Urothelium cell line (cell line): ENCODE data around the gene RERE.
"Not testable (repeated sequence)": the region's sequence is repeated elsewhere in the genome, so short reads cannot be mapped to it uniquely, and the experiment has no call there.

ENCODE experiments used
- DNase-seq: peaks from one replicate; pipeline ENCODE4 v3.0.0; 2011; ENCODE audit warnings: low spot score, mixed read lengths
- FAIRE-seq: peaks from 2 replicates; lab custom pipeline; 2011; peaks lifted over from hg19 to GRCh38; lab: Jason Lieb, UNC

Gene RERE

DNA sequence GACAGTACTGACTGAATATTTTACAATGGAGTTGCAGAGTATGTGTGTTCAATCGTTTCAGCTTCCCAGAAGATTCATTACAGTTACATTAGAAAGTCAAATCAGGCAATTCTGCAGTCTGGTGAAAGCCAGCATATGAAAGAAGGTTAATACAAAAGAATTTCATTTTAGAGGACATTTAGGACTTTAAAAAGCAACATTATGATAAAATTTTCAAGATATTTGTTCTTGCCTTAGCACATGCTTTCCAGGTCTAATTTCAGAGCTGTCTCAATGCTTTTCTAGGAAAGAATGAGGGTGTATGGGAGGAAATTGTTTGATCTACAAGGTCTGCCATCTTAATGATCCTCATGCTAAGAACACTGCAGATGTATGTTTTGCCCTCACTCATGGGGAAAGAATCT lies 63.2 kb downstream of the RERE start:
- FAIRE-seq (no peak), DNase-seq (no peak)

DNA sequence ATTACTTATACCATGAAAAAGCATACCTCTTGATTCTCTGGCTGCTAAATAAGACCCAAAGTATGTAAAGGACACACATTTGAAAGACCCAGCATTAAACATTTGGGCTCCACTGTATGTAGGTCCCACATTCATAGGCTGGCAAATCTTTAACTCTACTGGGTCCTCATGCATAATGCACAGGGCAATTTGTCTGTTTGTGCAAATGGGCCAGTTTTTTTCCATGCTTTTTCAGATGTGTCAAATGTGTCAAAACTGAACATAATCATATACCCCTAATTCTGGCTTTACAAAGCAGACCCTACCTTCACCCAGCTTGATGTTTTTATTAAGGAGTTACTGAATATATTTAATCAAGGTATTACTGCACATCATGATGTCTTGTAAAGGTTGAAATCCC lies 63.7 kb downstream of the RERE start:
- DNase-seq (no peak), FAIRE-seq (no peak)

DNA sequence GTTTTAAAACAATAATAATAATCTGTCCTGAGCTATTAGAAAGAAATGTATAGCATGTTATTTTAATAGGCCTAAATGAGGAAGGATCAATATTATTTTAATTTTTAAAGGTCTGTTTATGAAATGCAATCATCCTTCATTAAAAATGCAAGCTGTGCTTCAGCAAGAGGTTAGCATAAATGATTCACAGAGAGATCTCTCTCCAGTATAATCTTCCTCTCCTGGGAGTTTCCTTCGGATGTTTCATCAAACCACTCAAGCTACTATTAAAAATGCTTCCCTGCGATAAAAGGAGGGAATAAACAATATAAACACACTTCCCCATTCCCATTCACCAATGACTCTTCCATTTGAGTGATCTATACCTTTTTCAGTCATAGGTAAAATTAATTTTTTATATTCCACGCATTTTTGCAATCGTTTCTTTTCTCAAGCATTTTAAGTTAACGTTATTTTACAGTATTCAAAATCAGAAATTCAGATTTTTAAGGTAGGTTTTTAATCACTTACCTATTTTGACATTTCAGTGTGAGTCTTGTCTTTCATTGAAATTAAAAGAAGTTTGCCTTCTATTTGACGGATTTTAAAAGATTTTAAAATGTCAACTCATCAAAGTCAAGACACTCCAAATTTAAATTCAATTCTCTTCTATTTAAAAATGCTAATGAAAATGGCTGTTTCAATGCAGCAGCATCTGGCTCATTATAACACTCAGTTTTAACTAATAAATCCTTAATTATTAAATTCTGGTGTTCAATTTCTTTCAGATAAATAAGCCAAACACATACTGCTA lies 64.3 kb downstream of the RERE start:
- FAIRE-seq (no peak), DNase-seq (no peak)

DNA sequence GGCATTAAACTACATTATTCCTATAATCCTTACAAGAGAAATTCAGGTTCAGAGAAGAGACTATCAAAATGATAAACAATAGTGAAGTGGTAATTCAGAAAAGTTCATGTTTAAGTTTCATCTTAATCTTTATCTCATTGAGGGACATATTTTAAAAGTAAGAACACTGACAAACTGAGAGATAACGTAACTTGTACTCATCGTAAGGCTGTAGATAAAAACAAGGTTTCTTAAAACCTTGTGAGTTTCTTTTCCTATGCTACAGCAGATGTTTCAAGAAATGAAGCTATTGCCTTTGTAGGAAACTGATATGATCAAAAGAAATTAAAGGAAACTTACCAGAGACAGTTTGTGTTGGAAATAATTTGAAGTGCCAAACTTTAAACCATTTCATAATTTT lies 65.0 kb downstream of the RERE start:
- FAIRE-seq (no peak), DNase-seq (no peak)

DNA sequence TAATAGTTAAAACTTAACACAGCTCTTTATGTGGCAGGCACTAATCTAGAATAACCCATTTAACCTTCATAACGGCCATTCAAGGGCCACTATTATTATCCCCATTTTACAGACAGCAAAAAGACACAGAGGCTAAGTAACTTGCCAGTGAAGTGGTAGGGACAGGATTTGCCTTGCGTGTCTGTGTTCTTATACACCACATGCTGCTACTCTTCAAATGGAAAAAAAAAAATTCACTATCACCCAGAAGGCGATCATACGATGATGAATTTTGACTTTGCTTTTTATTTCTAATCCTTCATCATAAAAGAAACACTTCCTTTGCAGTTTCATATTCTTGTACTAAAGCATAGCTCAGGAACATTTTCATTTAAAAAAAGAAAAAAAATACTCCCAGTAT lies 65.5 kb downstream of the RERE start:
- no peak for DNase-seq
- FAIRE-seq = no peak

DNA sequence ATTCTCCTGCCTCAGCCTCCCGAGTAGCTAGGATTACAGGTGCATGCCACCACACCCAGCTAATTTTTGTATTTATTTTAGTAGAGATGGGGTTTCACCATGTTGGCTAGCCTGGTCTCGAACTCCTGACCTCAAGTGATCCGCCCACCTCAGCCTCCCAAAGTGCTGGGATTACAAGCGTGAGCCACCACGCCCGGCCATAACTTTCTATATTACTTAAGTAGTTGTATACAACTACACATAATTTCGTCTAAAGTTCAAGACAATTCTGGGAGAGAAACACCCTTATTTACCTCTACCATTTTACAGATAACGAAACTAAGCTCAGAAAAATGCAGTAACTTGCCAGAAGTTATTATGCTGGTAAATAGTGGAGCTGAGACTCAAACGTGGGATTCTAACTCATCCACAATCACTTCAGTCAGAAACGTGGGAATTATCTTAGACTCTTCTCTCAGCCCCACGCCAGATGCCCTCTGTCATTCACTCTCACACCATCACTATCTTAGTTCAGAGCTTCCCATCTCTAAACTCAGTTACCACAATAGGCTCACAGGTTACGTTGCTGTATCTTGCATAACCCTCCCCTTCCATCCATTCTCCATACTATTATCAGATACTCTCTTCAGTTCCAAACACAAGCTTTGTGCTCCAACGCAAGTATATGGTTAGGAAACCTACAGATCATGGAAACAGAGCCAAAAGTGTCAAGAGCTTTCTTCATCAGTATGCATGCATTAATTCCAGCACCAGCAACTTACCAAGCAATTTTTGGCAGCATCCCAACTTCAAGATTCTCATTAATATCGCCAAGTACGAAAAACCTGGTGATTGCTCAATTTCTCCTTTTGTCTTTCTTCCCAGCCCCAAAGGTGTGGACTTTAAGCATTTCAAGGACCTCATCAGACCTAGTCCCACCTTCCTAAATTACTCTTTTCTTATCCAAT lies 69.3 kb downstream of the RERE start:
- FAIRE-seq (no peak), DNase-seq (no peak)

DNA sequence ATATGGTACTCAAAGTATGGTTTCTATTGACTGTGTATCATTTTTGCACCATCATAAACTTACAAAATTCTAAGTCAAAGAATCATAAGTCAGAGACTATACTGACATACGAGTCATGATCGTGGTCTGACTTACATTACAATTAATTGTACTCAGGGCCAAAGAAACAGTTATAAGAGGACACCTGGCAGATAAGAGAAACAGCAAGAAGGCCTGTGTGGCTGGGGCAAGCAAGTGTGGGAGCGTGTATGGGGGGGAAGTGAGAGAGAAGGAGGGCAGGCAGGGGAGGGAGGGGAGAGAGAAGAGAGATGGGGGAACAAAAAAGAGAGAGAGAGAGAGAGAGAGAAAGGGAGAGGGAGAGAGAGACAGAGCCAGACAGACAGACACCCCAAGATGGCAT lies 70.9 kb downstream of the RERE start:
- DNase-seq = no peak
- no peak for FAIRE-seq

DNA sequence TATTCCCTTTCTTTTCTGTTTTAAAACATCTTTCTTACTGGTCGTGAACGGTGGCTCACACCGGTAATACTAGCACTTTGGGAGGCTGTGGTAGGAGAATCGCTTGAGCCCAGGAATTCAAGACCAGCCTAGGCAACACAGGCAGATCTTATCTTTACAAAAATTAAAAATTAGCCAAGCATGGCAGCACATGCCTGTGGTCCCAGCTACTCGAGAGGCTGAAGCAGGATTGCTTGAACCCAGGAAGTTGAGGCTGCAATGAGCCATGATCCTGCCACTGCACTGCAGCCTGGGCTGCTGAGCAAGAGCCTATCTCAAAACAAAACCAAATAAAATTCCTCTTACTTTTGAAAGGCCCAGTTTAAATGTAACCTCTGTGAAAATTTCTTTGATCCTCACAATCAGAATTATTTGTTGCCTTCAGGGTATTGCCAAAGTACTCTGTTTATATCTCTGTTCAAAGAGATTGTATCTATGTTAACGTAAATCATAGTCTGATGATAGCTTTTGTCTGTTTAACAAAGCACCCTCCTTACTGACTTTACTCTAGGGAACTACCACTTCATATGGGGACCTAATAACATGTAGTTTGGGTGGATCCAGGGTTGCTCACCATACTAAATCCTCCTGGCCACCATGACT lies 71.6 kb downstream of the RERE start:
- no peak for FAIRE-seq
- no peak for DNase-seq

DNA sequence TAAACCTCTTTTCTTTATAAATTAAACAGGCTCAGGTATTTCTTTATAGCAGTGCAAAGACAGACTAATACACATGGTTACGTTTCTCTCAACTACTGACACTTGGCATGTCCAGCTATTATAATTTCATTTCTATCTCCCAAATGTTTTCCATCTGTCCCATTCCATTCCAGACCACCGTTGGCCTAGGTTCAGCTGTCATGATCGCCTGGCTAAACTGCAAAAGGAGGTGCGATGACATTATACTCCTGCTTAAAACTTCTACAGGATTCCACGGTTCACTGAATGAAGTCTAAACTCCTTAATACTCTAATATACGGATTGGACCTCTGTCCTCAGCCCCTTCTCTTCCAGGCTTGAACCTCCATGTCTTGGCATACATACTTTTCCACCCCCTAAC lies 72.1 kb downstream of the RERE start:
- no peak for DNase-seq
- no peak for FAIRE-seq

DNA sequence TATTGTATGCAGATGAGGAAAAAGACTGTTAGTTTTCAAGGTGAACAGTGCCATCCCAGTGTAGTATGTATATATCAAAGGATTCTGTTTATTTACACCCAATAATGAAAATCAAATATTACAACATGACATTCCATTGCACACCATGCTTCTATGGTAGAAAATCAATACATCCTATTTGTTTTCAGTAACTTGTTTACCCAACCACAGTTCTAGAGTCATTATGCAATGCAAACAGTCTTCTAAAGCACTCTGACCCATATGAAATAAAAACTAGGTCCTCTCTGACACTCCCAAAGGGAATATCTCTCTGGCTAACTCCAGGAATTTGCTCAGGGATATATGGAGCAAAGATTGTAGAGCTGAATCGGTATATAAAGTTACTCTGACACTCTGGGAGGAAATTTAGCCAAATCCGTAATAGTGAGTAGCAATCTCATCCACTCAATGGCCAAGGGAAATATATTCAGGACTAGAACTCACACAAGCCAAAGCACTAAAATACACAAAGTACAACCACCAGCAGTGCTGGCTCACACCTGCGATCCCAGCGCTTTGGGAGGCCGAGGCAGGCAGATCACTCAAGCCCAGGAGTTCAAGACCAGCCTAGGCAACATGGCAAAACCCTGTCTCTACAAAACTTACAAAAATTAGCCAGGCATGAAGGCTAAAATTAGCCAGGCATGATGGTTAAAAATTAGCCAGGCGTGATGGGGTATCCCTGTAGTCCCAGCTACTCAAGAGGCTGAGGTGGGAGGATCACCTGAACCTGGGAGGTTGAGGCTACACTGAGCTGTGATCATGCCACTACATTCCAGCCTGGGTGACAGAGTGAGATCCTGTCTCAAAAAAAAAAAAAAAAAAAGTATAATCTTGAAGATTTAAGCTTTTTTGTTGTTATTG lies 75.2 kb downstream of the RERE start:
- DNase-seq = no peak
- FAIRE-seq = no peak

DNA sequence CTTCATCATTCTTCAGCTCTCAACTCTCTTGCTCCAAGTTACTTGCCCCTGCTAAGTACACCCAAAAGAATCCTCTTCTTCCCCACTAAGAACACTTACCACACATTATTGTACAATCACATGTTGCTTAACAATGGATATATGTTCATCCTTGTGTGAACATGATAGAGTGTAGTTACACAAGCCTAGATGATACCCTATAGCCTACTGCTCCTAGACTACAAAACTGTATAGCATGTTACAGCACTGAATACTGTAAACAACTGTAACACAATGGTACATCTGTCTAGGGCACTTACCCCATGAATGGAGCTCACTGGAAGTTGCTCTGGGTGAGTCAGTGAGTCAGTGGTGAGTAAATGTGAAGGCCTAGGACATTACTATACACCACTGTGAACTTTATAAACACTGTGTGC lies 77.4 kb downstream of the RERE start:
- DNase-seq (no peak), FAIRE-seq (no peak)

DNA sequence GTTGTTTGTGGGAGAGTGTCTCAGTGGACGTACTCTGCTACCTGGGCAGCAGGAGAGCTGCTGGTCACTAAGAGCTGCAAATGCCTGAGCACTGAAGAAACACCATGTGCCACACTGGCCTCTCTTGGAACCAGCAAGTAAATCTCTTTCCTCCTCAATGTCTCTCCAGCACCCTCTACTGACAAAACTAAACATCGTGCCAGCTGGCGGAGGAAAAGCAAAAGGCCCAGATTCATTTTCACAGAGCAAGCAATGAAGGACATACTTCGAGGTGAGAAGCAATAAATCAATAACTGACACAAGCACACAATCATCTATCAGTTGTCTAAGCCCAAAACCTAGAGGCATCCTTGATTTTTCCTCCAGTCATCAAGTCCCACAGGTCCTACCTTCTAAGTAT lies 78.1 kb downstream of the RERE start:
- FAIRE-seq (no peak), DNase-seq (no peak)

DNA sequence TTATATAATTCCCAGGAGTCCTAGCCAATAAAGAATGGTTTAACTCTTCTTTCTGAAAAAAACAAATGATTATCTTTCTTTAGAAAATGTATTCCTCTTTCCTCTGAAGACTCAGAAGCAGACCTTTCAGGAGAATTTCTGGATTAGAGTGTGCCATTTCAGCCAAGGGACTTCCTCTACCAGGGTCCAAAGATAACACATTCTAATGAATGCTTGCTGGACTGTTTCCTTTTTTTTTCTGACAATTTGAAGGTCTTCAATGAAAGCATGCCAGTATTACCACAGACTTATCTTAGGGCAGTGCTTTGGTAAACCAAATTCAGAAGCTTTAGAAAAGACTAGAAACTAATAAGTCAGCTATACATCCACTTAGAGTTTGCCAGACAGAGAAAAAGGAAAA lies 80.5 kb downstream of the RERE start:
- no peak for DNase-seq
- FAIRE-seq = no peak

DNA sequence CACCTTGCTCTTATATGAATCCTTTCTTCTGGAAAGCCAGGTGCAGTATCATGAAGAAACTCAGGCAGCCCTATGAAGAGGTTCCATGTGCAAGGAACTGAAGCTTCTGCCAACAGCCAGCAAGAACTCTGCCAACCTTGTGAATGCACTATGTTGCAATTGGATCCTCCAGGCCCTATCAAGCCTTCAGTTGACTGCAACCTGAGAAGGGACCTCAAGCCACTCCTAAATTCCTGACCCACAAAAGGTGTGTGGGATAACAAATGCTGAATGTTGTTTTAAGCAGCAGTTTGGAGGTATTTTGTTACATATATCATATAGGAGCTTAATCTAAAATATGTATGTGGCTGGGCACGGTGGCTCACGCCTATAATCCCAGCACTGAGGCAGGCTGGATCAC lies 84.0 kb downstream of the RERE start:
- FAIRE-seq = no peak
- no peak for DNase-seq

DNA sequence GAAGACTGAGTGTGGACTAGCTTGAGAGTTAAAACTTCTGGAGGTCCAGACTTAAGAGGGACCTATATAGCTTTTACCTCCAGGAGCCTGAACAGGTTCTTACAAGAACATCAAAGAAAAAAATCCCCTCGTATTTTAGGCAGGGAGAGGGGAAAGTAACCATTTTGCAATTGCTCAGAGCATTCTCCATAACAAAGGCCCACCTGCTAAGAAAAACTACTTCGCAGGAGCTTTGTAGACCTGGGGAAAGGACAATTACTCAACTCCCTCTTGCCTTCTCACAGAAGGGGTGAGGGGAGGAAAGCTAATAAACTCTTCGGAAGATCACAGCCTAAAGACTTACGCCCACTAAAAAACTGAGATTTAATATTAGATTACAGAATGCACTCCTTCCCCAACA lies 86.3 kb downstream of the RERE start:
- no peak for DNase-seq
- no peak for FAIRE-seq

DNA sequence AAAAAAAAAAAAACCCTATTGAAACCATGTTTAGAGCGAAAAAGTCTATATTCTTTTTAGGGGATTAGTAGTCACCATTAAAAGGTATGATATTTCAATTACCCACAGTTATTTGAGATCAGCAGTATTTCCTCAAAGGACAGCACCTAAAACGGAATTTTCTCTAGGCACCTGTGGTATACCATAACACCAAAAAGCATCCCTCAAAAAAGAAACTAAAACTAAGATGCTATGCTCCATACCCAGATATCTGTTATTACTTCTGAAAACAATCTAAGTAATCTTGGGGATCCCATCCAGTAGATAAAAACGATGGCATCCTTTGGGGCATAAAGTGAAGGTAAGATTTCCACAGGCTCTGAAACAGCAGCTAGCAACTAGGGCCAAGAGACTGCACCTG lies 89.0 kb downstream of the RERE start:
- no peak for FAIRE-seq
- DNase-seq = no peak

DNA sequence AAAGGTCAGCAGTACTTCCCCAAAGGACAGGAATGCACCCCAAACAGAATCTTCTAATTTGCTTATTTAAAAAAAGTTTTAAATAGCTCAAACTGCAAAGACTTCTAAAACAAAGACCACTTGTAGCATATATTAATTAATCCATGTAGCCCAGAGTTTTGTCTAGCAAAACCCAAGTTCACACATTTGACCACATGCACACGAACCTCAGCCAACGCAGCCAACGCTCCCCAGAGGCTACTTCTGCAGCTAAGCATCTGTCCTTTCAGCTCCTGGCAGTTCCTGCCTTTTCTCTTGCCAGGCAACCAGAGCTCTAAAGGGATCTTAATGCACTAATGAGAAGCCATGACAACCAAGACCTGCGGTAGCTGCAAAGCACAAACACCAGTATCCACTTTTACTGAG lies 89.6 kb downstream of the RERE start:
- FAIRE-seq (no peak), DNase-seq (no peak)

DNA sequence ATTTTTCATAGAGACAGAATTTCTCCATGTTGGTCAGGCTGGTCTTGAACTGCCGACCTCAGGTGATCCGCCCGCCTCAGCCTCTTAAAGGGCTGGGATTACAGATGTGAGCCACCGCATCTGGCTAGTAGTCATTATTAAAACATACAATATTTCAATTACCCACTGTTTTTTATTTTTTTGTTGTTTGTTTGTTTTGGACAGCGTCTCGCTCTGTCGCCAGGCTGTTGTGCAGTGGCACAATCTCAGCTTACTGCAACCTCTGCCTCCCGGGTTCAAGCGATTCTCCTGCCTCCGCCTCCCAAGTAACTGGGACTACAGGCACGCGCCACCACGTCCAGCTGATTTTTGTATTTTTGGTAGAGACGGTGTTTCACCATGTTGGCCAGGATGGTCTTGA lies 90.1 kb downstream of the RERE start:
- FAIRE-seq, DNase-seq: not testable (repeated sequence)

DNA sequence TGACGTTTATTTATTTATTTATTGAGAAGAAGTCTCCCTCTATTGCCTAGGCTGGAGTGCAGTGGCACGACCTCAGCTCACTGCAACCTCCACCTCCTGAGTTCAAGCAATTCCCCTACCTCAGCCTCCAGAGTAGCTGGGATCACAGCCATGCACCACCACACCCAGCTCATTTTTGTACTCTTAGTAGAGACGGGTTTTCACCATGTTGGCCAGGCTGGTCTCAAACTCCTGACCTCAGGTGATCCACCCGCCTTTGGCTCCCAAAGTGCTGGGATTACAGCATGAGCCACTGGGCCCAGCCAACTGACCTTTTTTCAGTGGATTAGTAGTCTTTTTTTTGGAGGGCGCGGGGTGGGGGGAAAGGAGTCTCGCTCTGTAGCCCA lies 90.6 kb downstream of the RERE start:
- not testable (repeated sequence) for DNase-seq, FAIRE-seq

DNA sequence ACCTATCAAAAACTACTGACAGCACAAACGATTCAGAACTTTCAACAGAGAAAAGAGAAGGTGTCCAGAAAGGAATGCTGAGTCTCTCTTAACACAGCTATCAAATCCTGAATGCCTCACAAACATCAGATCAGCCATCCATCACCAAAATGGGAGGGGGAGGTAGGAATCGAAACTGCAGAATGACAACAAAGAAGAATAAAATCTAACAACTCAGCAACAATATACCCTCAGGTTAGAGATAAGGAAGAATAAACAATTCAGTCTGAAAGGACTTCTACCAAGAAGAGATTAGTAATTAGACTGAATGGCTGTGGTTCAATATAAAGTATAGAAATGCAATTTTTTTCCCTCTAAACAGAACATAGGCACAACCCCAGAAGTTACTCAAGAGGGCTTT lies 94.4 kb downstream of the RERE start:
- FAIRE-seq (no peak), DNase-seq (no peak)

DNA sequence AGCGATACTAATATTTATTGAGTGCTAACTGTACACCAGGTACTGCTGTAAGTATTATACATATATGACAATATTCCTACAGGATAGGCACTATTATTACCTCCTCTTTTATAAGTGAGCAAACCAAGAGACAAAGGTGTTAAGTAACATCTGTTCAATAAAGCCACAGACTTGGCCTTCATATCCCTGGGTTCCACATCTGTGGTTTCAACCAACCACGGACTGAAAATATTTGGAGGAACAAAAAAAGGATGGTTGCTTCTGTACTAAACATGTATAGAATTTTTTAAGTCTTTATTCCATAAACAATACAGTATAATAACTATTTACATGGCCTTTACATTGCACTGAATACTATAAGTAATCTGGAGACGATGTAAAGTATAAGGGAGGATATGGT lies 95.1 kb downstream of the RERE start:
- no peak for FAIRE-seq

More for the DNA sequence above, 95.1 kb downstream of the RERE start:
- DNase-seq = no peak
